Measurements from ENCODE around the gene TTC23L.

DNA sequence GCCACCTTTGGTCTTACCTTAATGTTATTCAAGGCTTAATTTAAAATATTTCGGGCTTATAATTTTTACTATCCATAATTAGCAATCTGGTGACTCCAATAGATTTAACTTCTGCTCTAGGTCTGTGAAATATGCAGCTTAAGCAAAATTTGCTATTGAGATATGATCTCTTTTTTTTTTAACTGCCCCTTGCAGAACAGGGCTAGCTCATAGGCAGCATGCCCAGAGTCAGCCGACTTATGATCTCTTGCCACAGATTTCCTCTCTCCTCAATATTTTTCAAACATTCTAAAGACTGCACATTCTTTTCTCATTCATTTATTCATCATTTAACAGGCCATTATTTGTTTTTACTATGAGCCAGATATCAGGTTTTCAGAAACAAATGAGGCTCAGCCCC is 4.5 kb downstream of the TTC23L start:
- TF ChIP-seq EZH2 (IDR thresholded peaks at IDR 0.05): no peak
- TF ChIP-seq POLR2AphosphoS5 (IDR thresholded peaks at IDR 0.05; ENCODE audit: borderline replicate concordance, low read depth, low read length): no peak
- TF ChIP-seq FOXP2 (optimal IDR thresholded peaks at IDR 0.05; ENCODE audit: control extremely low read depth, extremely low read length, insufficient read depth): no peak

Measured in SK-N-MC (cell line).